Activated CD4-positive, alpha-beta T cell treated with anti-CD3 and anti-CD28 coated beads for 36 hours (primary cell): ENCODE data around the gene DOP1B. TPM values are rescaled to one million over a fixed set of nuclear protein-coding genes. Genes with fewer than 3 reads are reported as not detected.
A peak's percentile ranks its signal among the peaks of the same experiment; 100 is the strongest.

Experiments used
- ATAC-seq: fragments of 200-7000 bp; cut with Tn5 transposase; one replicate; pipeline ENCODE4 v1.10.0; 2021; ENCODE audit warnings: mild to moderate bottlenecking, moderate library complexity
- CTCF ChIA-PET: fragments of 350-600 bp; sonication (Branson Sonifier 250); formaldehyde crosslinking; loops from one replicate; lab custom pipeline; 2021; ENCODE audit warnings: antibody characterized with exemption; lab: Charles Lee
- POLR2A ChIA-PET: fragments of 350-600 bp; sonication (Branson Sonifier 250); formaldehyde crosslinking; loops from one replicate; lab custom pipeline; 2021; ENCODE audit warnings: antibody characterized with exemption, inconsistent platforms; lab: Charles Lee
- DNase-seq: peaks from one replicate; pipeline ENCODE4 v3.0.0-alpha.2; 2020
- H3K27ac Mint-ChIP-seq: one replicate; pipeline ENCODE4 v1.8.0; 2021; ENCODE audit warnings: mixed read lengths
- H3K27me3 Mint-ChIP-seq: one replicate; pipeline ENCODE4 v1.8.0; 2021; ENCODE audit warnings: mixed read lengths
- H3K36me3 Mint-ChIP-seq: one replicate; pipeline ENCODE4 v1.8.0; 2021; ENCODE audit warnings: low read depth, mixed read lengths
- H3K4me1 Mint-ChIP-seq: one replicate; pipeline ENCODE4 v1.8.0; 2021; ENCODE audit warnings: mixed read lengths
- H3K4me3 Mint-ChIP-seq: one replicate; pipeline ENCODE4 v1.8.0; 2021; ENCODE audit warnings: mild to moderate bottlenecking, moderate library complexity, mixed read lengths
- H3K9me3 Mint-ChIP-seq: one replicate; pipeline ENCODE4 v1.8.0; 2021; ENCODE audit warnings: low read depth, mixed read lengths
- intact Hi-C, 2 experiments: fragments of 100-400 bp; cut with DNase I in 1 of 2; cut with micrococcal nuclease in 1 of 2; formaldehyde crosslinking; loops; one replicate each; pipeline versions ENCODE4 v1.14.2 to v1.15.1; 2022 to 2024; cut with DNase I, micrococcal nuclease
- total RNA-seq, 2 experiments: library from RNA; stranded (reverse); gene quantifications; one replicate each; pipeline ENCODE4 v1.2.3, GENCODE V29; 2021

Gene DOP1B
- total RNA-seq, 2 experiments from 2014 or later = 15.0 to 19.0 TPM

DNA sequence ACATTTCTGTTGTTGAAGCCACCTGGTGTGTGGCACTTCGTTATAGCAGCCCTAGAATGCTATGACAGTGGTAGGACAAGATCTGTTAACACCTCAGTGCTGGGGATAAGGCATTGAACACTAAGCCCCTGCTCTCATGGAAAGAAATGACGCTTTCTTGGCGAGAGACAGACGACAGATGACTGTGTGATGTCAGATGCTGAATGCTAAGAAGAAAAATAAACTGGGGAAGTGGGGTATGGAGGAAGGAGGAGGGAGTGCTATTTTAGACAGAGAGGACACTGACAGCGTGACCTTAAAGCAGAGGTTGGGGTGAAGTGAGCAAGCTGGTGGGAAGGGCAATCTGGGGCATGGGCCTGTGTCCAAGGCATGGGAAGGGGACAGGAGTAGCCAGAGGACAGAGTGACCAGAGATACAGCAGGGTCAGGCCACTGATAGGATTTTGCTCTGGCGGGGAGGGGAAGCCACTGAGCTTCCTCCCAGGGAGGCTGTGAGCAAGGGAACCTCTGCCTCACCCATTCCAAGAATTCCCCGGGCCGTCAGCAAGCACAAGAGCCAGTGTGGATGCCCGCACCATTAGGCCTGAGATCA is 15.2 kb downstream of the DOP1B start:
- intact Hi-C loops = loop anchor here in 1 of 2 experiments (5.0 kb wide), 1 partner anchor 35 kb away; no protein-coding TSS in a partner anchor
- H3K4me1 Mint-ChIP-seq = peaks cover 9% of the 10 kb centered on the region
- ChIA-PET CTCF (interaction anchor here (3.1 kb wide), 1 partner anchor 8 kb away, joined by 13 read pairs; no protein-coding TSS in a partner anchor), POLR2A (no interaction called here)
- no peak overlapping the region for H3K4me3 Mint-ChIP-seq
- H3K27me3 Mint-ChIP-seq = no peaks in the 10 kb centered on the region
- ATAC-seq (no peak), DNase-seq (no peak)
- no peaks in the 10 kb centered on the region for H3K9me3 Mint-ChIP-seq
- H3K36me3 Mint-ChIP-seq = peaks cover 19% of the 10 kb centered on the region
- H3K27ac Mint-ChIP-seq = peak overlapping the region; percentile 7

DNA sequence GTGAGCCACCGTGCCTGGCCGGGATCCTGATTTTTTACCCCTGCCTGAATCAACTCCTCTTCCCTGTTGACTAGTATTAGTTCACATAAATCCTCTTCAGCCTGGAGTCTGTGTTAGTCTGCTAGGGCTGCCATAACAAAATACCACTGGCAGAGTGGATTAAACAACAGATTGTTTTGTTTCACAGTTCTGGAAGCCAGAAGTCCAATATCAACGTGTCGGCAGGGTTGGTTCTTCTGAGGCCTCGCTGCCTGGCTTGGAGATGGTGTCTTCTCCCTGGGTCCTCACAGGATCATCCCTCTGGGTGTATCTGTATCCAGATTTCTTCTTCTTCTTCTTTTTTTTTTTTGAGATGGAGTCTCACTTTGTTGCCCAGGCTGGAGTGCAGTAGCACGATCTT is 18.2 kb downstream of the DOP1B start:
- DNase-seq = no peak
- ChIA-PET POLR2A (interaction anchor here (1.1 kb wide), 1 partner anchor 10 kb away, joined by 4 read pairs; no protein-coding TSS in a partner anchor), CTCF (interaction anchor here (1.1 to 3.1 kb wide), 3 partner anchors 11 to 215 kb away, joined by 4 to 13 read pairs (median 5); partner anchors contain the start of gene CBR3)
- H3K27me3 Mint-ChIP-seq = no peaks in the 10 kb centered on the region
- H3K9me3 Mint-ChIP-seq = no peaks in the 10 kb centered on the region
- H3K4me1 Mint-ChIP-seq = peaks cover 9% of the 10 kb centered on the region
- peaks cover 8% of the 10 kb centered on the region for H3K36me3 Mint-ChIP-seq
- H3K27ac Mint-ChIP-seq = peak overlapping the region; percentile 42
- ATAC-seq = no peak
- no peak overlapping the region for H3K4me3 Mint-ChIP-seq
- intact Hi-C loops = loop anchor here in 1 of 2 experiments (5.0 kb wide), 1 partner anchor 33 kb away; no protein-coding TSS in a partner anchor

DNA sequence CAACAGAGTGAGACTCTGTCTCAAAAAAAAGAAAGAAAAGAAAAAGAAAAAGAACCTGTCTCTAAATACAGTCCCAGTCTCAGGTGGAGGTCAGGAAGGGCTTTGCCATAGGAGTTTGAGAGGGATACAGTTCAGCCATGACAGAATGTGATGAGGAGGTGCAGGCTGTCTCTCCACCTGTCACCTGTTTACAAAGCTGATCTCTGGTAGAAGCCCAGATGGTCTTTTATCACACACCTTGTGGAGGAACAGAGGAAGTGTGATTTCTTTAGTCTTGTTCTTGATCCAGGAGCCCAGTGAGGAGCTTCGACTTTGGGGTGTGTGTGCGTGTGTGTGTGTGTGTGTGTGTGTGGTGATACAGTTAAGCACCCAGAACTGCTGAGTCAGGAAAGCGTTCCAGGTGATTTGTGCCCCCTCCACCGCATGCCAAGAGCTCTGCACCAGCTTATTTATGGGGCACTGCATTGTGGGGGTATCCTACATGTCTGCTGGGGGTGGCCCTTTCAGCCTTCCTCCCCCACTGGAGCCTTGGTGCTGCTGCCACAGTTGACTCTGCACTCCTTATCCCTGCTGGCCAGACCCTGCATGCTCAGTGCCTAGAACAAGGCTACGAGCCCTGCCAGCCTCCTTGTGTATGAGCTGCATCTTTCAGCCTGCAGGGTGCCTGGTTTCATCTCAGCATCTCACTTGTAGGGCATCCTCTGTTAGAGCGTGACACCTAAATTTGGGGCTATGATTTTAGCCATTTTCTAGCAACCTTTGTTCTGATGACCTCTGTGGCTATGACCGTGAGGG is 19.3 kb downstream of the DOP1B start:
- H3K4me1 Mint-ChIP-seq = peaks cover 9% of the 10 kb centered on the region
- H3K27ac Mint-ChIP-seq = no peak overlapping the region
- ChIA-PET POLR2A (no interaction called here), CTCF (interaction anchor here (0.6 to 1.1 kb wide), 2 partner anchors 12 to 266 kb away, joined by 3 read pairs; no protein-coding TSS in a partner anchor)
- no peak overlapping the region for H3K4me3 Mint-ChIP-seq
- intact Hi-C loops = no loop called here
- DNase-seq (no peak), ATAC-seq (no peak)
- H3K27me3 Mint-ChIP-seq = no peaks in the 10 kb centered on the region
- no peaks in the 10 kb centered on the region for H3K9me3 Mint-ChIP-seq
- peaks cover 7% of the 10 kb centered on the region for H3K36me3 Mint-ChIP-seq

DNA sequence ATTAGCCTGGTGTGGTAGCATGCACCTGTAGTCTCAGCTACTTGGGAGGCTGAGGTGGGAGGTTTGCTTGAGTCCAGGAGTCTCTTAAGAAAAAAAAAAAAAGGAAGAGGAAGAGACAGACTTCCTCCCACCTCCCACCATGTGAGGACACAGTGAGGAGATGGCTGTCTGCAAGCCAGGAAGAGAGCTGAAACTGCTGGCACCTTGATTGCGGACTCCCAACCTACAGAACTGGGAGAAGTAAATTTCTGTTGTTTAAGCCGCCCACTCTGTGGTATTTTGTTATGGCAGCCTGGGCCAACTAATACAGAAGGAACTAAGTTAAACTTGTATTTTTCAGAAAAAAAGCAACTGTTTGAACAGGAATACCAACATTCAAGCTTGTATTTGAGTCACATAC is 21.7 kb downstream of the DOP1B start:
- ATAC-seq = no peak
- Mint-ChIP-seq H3K27me3 (no peaks in the 10 kb centered on the region), H3K4me1 (peaks cover 9% of the 10 kb centered on the region), H3K27ac (no peak overlapping the region), H3K9me3 (no peaks in the 10 kb centered on the region), H3K36me3 (peaks cover 7% of the 10 kb centered on the region), H3K4me3 (no peak overlapping the region)
- intact Hi-C loops = no loop called here
- ChIA-PET POLR2A (no interaction called here), CTCF (interaction anchor here (1.2 kb wide), 1 partner anchor 25 kb away, joined by 4 read pairs; no protein-coding TSS in a partner anchor)
- no peak for DNase-seq

DNA sequence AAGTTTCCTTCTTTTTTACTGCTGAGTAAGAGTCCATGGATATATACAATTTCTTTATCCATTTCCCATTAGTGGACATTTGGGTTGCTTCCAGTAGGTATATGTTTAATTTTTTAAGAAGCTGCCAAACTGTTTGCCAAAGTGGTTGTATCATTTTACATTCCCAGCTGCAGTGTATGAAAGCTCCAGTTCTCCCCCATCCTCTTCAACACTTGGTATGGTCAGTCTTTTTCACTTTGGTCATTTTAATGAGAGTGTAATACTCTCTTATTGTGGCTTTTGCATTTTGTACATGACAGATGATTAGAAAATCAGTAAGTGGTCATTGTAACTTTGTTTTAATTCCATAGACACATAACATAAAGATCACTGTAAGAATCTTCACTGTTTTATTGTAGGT is 22.5 kb downstream of the DOP1B start:
- Mint-ChIP-seq H3K4me3 (no peak overlapping the region), H3K27me3 (no peaks in the 10 kb centered on the region), H3K4me1 (peaks cover 5% of the 10 kb centered on the region), H3K27ac (no peak overlapping the region), H3K36me3 (peaks cover 3% of the 10 kb centered on the region), H3K9me3 (no peaks in the 10 kb centered on the region)
- intact Hi-C loops = no loop called here
- no peak for DNase-seq
- POLR2A ChIA-PET = no interaction called here
- no peak for ATAC-seq
- CTCF ChIA-PET = interaction anchor here (1.2 kb wide), 1 partner anchor 24 kb away, joined by 4 read pairs; no protein-coding TSS in a partner anchor

DNA sequence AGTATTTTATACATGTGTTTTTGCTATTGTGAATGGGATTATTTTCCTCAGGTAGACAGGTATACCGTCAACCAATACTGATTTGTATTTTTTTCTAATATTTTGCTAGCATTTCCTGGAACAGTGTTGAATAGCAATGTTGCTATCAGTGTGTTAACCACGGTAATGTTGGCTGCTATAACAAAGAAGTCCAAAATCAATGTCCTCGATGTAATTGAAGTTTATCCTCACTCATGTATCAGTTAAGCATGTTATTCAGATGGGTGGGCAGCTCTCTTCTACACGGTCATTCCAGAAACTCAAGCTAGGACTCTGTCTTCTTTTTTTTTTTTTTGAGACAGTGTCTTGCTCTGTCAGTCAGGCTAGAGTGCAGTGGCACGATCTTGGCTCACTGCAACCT is 24.3 kb downstream of the DOP1B start:
- Mint-ChIP-seq H3K27ac (no peak overlapping the region), H3K36me3 (peaks cover 7% of the 10 kb centered on the region), H3K4me3 (no peak overlapping the region), H3K9me3 (no peaks in the 10 kb centered on the region), H3K4me1 (no peaks in the 10 kb centered on the region), H3K27me3 (no peaks in the 10 kb centered on the region)
- POLR2A ChIA-PET = no interaction called here
- DNase-seq (no peak), ATAC-seq (no peak)
- CTCF ChIA-PET = no interaction called here
- intact Hi-C loops = no loop called here

DNA sequence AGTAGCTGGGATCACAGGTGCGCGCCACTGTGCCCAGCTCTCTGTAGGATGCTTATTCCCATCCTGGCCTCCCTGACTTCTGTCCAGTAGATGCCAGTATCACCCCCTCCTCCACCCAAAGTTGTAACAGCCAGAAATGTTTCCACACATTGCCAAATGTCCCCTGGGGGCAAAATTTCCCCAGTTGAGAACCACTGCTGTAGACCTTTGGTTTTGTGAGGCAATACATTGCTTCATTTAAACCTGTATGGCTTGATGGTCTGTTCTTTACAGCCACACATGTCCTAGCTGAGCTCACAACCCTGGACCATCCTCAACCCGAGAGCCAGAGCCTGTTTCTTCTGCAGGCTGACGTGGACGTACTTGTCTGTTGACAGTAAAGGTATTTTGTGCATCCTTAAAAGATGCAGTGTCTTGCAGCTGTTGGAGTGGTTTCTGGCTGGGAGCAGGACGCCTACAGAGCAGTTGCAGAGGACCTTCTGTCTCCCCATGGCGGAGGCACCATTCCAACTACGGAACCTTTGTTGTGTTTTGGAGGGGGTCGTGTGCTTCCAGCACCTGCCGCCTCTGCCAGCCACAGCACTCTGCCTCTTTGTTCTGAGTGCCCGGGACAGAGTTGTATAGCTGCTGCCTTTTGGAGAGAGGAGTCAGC is 26.6 kb downstream of the DOP1B start:
- ChIA-PET CTCF (interaction anchor here (0.6 to 0.9 kb wide), 2 partner anchors 104 to 1012 kb away, joined by 3 read pairs; no protein-coding TSS in a partner anchor), POLR2A (interaction anchor here (0.6 kb wide), 1 partner anchor 66 kb away, joined by 3 read pairs; no protein-coding TSS in a partner anchor)
- no peaks in the 10 kb centered on the region for H3K27me3 Mint-ChIP-seq
- no peak overlapping the region for H3K27ac Mint-ChIP-seq
- intact Hi-C loops = no loop called here
- no peaks in the 10 kb centered on the region for H3K9me3 Mint-ChIP-seq
- H3K4me3 Mint-ChIP-seq = no peak overlapping the region
- H3K4me1 Mint-ChIP-seq = peaks cover 2% of the 10 kb centered on the region
- ATAC-seq (no peak), DNase-seq (no peak)
- peaks cover 9% of the 10 kb centered on the region for H3K36me3 Mint-ChIP-seq

DNA sequence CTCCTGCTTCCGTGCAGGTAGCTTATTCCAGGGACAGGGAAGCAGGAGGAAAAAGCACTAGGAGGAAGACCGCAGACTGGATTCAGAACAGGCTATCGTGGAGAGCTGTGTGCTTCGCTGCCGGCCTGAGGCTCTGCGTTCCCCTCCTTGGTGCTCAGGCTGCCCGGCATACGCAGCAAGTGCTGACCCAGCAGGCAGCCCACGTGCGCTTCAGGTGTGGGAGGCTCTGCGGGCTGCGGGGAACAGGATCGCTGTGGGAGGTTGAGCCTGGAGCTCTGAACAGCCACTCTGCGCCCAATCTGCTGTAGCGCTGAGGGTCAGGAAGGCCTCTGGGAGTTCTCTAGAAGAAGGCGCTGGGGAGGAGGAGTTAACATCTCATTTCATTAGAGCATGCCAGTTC is 27.9 kb downstream of the DOP1B start:
- CTCF ChIA-PET = interaction anchor here (0.6 to 0.7 kb wide), 2 partner anchors 43 to 108 kb away, joined by 3 read pairs; no protein-coding TSS in a partner anchor
- ATAC-seq = no peak
- DNase-seq = no peak

DNA sequence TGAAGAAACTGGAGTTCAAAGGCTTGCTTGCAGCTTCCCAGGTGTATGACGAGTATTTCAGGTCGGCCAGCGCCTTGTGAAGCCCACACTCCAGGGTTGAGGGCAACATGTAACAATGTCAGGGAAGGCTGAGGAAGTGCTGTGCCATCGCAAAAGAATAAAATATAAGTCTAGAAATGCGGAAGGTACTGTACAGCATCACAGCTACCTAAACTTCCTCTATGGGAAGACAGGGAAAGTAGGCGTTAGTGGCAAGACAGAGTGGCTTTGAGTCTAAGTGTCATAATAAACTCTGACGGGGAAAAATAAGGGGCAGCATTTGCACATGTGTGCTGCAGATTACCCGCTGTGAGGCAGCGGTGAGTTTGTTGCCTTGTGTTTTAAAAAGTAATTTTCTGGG is 28.9 kb downstream of the DOP1B start:
- DNase-seq (no peak), ATAC-seq (no peak)
- Mint-ChIP-seq H3K4me3 (no peak overlapping the region), H3K27me3 (no peaks in the 10 kb centered on the region), H3K9me3 (no peaks in the 10 kb centered on the region), H3K27ac (no peak overlapping the region), H3K4me1 (peaks cover 4% of the 10 kb centered on the region), H3K36me3 (peaks cover 7% of the 10 kb centered on the region)
- ChIA-PET POLR2A (no interaction called here), CTCF (no interaction called here)
- intact Hi-C loops = no loop called here

More for the DNA sequence above, 27.9 kb downstream of the DOP1B start:
- Mint-ChIP-seq H3K27ac (no peak overlapping the region), H3K27me3 (no peaks in the 10 kb centered on the region), H3K9me3 (no peaks in the 10 kb centered on the region), H3K4me3 (no peak overlapping the region), H3K36me3 (peaks cover 7% of the 10 kb centered on the region), H3K4me1 (peaks cover 4% of the 10 kb centered on the region)
- POLR2A ChIA-PET = interaction anchor here (0.7 kb wide), 1 partner anchor 11 kb away, joined by 3 read pairs; no protein-coding TSS in a partner anchor
- intact Hi-C loops = no loop called here

DNA sequence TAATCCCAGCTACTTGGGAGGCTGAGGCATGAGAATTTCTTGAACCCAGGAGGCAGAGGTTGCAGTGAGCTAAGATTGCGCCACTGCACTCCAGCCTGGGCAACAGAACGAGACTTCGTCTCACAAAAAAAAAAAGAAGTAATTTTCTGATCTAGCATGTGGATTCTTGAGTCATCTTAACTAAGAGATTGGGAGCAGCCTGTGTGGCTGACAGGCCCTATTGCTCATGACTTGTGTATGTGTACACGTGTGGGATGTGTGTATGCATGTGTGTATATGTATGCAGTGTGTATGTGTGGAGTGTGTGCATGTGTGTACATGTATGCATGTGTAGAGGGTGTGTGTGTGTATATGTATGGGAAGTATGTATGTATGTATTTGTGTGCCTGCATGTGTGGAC is 29.5 kb downstream of the DOP1B start:
- ChIA-PET CTCF (interaction anchor here (1.0 kb wide), 1 partner anchor 13 kb away, joined by 3 read pairs; no protein-coding TSS in a partner anchor), POLR2A (no interaction called here)
- Mint-ChIP-seq H3K4me3 (no peak overlapping the region), H3K27me3 (no peaks in the 10 kb centered on the region), H3K9me3 (no peaks in the 10 kb centered on the region), H3K27ac (no peak overlapping the region), H3K36me3 (peaks cover 7% of the 10 kb centered on the region), H3K4me1 (peaks cover 4% of the 10 kb centered on the region)
- DNase-seq (no peak), ATAC-seq (no peak)
- intact Hi-C loops = no loop called here
